Measurements from ENCODE around the gene SORCS2.

DNA sequence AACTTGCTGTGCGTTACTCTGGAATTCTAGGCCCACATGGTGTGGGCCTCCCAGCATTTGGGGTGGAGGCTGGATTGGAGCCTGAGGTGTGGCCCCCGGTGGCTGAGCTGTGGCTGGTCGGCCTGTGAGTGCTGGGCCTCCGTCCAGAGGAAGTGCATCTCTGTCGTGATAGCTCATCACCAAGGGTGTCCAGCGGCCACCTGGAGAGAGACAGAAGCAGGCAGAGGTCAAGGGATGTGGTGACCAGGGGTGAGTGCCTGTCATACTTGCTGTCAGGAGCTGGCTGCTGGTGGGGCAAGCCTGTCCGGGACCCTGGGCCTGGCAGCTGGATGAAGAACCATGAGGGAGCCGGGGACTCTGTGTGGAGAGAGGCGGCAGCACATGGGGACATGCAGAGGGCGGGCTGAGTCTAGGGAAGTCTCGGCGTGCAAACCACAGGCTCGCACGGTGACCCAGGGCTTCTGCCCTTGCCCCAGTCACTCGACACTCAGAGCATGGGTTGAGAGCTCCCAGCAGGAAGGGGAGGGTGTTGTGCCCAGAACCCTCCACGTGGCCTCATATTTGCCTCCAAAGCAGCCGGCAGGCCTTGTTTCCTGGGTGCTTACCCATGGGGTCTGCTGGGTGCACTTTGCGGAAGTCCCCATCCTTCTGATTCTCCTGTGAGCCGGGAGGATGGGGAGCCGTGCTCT, 6.2 kb downstream of the SORCS2 start:
- TF ChIP-seq SP1 (IDR thresholded peaks at IDR 0.05) (no peak), L3MBTL2 (conservative IDR thresholded peaks at IDR 0.05) (no peak), ELF4 (IDR thresholded peaks at IDR 0.05) (no peak), BHLHE40 (IDR thresholded peaks at IDR 0.05; ENCODE audit: borderline replicate concordance) (no peak)
- TF ChIP-seq, protein P1, sequence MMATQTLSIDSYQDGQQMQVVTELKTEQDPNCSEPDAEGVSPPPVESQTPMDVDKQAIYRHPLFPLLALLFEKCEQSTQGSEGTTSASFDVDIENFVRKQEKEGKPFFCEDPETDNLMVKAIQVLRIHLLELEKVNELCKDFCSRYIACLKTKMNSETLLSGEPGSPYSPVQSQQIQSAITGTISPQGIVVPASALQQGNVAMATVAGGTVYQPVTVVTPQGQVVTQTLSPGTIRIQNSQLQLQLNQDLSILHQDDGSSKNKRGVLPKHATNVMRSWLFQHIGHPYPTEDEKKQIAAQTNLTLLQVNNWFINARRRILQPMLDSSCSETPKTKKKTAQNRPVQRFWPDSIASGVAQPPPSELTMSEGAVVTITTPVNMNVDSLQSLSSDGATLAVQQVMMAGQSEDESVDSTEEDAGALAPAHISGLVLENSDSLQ (IDR thresholded peaks at IDR 0.05), result no peak
